HG03342 (cell line): ENCODE data around the gene MAN1C1.
"Not testable (repeated sequence)": the region's sequence is repeated elsewhere in the genome, so short reads cannot be mapped to it uniquely, and the experiment has no call there.

Experiments
- ATAC-seq: cut with Tn5 transposase; IDR thresholded peaks from one replicate; pipeline ENCODE4 v1.9.1; 2021; ENCODE audit warnings: mild to moderate bottlenecking, moderate library complexity; ENCODE audit not compliant: unreplicated experiment

MAN1C1 gene

DNA sequence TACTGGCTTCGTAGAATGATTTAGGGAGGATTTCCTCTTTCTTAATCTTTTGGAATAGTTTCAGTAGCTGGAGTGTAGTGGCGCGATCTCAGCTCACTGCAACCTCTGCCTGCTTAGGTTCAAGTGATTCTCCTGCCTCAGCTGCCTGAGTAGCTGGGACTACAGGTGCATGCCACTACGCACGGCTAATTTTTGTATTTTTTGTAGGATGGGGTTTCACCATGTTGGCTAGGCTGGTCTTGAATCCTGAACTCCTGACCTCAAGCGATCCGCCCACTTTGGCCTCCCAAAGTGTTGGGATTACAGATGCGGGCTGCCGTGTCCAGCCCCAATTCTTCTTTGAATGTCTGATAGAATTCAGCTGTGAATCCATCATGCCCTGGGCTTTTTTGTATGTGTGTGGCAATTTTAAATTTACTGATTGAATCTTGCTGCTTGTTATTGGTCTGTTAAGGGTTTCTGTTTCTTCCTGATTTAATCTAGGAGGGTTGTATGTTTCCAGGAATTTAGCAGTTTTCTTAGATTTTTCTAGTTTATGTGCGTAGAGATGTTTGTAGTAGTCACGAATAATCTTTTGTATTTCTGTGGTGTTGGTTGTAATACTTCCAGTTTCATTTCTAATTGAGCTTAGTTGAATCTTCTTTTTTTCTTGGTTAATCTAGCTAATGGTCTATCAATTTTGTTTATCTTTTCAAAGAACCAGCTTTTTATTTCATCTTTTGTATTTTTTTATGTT is 15.3 kb downstream of the MAN1C1 start:
- no peak for ATAC-seq

- no peak for ATAC-seq
Measured at GRCh38 chr1:25634066-25634465, 17.5 kb downstream of the MAN1C1 start.

GRCh38 chr1:25634896-25635295 is 18.3 kb downstream of the MAN1C1 start:
- no peak for ATAC-seq

GRCh38 chr1:25636141-25636540 is 19.6 kb downstream of the MAN1C1 start:
- not testable (repeated sequence) for ATAC-seq

DNA sequence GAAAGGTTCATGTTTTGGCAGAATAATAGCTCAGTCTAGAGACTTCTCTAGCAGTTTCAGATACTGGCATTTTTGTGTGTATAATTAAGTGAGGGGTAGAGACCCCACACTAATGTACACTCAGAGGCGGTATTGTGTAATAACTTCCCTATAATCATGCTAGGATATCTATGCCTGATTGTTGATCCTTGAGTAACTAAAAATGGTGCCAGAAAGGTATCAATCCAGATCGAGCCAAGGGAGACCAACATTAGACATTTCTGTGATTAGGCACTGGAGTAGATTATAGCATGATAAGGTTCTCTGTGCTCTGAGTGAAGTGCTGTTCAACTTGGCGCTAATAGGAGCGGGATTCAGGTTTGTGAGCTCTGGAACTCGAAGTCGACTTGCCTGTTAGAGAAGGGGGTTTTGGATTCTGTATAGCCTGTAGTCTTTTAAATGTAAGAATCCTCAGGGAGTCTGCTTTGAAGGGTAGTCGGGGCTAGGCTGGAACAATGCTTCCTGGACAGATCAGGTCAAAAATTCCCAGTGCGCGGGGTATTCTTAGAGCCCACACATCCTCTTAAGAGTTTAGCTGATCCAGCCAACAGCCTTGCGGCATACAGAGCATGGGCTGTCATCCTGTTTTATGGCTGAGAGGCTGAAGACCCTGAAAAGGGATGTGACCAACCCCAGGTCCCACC is 24.2 kb downstream of the MAN1C1 start:
- ATAC-seq, result no peak

- ATAC-seq, result no peak
Measured at GRCh38 chr1:25641329-25641725, 24.7 kb downstream of the MAN1C1 start.

GRCh38 chr1:25641931-25642573 is 25.5 kb downstream of the MAN1C1 start:
- ATAC-seq, result no peak

DNA sequence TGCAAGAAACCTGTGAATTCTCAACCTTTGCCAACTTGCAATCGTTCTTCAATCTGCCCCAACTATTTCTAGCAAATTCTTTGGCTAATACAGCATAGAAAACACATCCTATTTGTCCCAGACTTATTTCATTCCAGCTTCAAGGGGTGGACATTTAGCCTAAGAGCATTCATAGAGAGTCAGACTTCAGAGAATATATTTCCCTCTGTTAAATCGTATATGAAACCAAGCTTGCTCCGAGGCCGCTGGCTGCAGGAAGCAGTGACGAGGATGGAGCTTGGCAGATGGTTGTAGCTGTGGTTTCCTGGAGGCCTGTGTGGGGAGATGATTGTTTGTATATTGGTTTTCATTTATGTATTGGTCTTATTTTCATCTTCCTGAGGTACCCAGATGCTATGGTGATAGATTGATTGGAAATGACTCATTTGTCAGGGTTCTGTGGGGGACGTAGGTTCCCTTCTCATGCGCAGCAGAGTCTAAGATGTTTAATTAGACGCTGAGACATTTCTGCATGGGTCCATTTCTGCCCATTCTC is 26.1 kb downstream of the MAN1C1 start:
- peak; percentile 52 for ATAC-seq

DNA sequence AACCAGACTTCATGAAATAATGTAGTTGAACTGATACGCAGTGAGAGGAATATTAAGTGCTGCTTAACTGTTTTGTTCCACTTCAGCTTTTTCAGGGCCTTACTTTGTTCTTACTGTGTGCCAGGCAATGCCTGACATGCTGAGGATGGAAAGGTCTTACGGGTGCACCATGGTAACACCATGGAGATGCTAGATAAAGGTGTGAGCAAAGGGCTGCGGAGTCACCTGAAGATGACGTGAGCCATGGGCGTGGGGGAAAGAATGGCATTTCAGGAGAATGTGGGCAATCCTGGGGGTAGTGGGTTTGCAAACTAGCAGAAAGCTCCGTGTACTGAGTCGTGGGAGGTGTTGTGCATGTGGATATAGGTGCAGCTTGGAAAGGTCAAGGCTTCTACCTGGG is 27.3 kb downstream of the MAN1C1 start:
- ATAC-seq, result no peak

GRCh38 chr1:25644962-25645361 is 28.4 kb downstream of the MAN1C1 start:
- ATAC-seq, result no peak

- no peak for ATAC-seq
Measured at GRCh38 chr1:25645637-25646400, 29.2 kb downstream of the MAN1C1 start.

GRCh38 chr1:25647106-25647505 is 30.5 kb downstream of the MAN1C1 start:
- ATAC-seq, result no peak

DNA sequence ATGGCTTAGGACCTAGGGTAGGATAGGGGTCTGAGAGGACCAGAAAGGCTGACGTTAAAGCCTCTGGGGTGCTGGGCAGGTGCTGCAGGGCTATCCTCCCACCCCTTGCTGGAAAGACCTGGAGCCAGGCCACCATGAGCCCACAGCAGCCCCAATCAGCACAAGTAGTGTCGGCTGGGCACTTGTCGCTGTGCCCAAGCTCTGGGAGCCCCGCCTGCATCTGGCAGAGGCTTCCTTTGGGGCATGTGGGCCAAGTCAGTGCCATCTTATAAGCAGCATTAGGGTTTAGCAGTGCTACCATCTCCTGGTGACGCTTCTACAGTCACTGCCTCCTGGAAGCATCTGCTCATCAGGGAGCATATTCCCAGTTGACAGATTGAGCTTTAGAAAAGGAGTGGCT is 31.3 kb downstream of the MAN1C1 start:
- ATAC-seq, result no peak

DNA sequence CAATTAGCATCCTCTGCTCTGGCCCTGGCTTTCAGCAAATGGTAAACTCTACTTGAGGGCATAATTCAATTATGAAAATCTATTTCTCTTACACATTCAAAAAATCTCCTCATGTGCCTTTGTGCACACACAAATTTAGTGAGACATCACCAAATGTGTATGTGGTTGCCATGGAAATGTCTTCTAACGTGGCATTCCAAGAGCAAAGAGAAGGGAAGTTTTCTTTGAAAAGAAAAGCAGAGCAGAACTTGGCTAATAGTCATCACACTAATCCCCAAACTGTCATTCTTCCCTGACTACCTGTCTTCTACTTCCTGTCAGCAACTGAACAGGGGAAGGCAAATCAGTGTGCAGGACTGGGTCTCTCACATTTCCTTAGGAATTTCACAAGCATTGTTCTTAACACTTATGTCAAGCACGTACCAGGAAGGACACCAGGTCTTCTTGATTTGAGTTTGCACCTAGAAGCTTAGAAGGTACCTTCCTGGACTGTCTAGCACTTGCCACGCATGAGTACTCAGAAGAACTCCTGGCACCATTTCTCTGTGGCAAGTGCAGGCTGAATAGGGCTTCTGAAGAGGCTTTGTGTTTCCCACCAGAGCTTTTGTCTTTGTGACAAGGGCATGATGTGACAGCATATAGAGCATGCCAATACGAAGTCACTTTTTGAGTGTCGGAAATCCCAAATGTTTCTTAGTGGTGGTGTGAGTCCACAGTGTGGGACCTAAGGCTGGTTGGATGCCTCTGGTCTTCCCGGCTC is 32.3 kb downstream of the MAN1C1 start:
- ATAC-seq, result no peak

DNA sequence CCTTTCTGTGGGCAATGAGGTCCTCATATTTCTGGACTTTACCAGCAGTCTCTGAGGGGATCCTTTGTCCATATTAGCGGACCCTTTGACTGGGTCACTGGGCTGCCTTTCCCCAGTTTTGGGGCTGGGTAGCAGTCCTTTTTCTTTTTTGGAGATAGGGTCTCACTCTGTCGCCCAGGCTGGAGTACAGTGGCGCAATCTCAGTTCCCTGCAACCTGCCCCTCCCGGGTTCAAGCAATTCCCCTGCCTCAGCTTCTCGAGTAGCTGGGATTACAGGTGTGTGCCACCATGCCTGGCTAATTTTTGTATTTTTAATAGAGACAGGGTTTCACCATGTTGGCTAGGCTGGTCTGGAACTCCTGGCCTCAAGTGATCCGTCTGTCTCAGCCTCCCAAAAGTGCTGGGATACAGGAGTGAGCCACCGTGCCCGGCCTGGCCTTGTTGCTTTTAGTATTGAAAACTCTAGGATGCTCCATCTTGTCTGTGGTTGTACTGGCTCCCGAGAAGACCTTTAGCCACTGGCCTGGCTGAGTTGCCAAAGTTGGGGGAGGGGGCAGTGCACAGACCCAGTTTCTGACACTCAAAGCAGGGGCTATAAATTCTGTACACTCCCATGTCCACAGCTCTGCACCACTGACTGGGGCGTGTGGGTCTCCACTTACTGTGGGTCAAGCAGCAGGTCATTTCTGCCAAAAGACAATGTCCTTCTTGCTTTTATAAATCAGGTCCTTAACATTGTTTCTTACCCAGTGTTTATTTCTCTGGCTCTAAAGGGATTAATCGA is 33.1 kb downstream of the MAN1C1 start:
- no peak for ATAC-seq

DNA sequence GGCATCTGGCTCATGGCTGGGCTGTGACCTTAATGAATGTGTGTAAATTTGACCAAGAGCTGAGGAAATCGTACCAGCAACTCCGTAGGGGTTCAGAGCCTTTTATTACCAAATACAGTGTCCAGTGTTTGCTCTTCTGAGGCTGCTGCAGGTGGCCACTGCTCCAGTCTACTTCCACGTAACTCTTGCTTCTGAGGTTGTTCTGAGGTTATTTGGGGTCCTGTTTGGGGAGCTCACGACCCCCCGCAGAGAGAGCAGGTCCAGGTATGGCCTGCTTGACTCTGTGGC is 33.6 kb downstream of the MAN1C1 start:
- ATAC-seq, result no peak

- ATAC-seq, result no peak
Measured at GRCh38 chr1:25651036-25651640, 34.5 kb downstream of the MAN1C1 start.

GRCh38 chr1:25651824-25652741 is 35.5 kb downstream of the MAN1C1 start:
- no peak for ATAC-seq
